ENCODE measurements around the gene PTPRA. TPM values are rescaled to one million over a fixed set of nuclear protein-coding genes. Genes with fewer than 3 reads are reported as not detected.
"Not testable (repeated sequence)": the region's sequence is repeated elsewhere in the genome, so short reads cannot be mapped to it uniquely, and the experiment has no call there.

The PTPRA gene
- total and polyA plus RNA-seq, 2 donors (not counting 1 experiment from before 2014, with no cell fraction given) = 32.1 to 64.2 TPM

GRCh38 chr20:2826655-2827054 is 46.6 kb upstream of the PTPRA start:
- H3K27ac Mint-ChIP-seq = no peak overlapping the region
- ChIA-PET POLR2A (no interaction called here), CTCF (no interaction called here)
- no peak overlapping the region for H3K4me3 ChIP-seq (ENCODE audit: control extremely low read depth in 1 of 5, extremely low read depth in 1 of 5, insufficient read depth in 1 of 5, low read depth in 2 of 5, low read length in 4 of 5)
- H3K4me3 Mint-ChIP-seq = no peak overlapping the region
- H3K4me2 ChIP-seq (replicated peaks; ENCODE audit: low read depth, low read length, poor library complexity, severe bottlenecking) = no peak overlapping the region
- DNase-seq = no peak
- H3K9ac ChIP-seq (ENCODE audit: low read length) = no peak overlapping the region
- H3K9me3 ChIP-seq (ENCODE audit: control extremely low read depth in 1 of 3, control insufficient read depth in 2 of 3, insufficient read depth in 1 of 3, low read length in 2 of 3) = peaks cover 0 to 1% (median 0%) of the 10 kb centered on the region in 3 donors
- peaks cover 41% of the 10 kb centered on the region for H3K27me3 Mint-ChIP-seq
- intact Hi-C loops (cut with micrococcal nuclease) = no loop called here
- H3K9me3 Mint-ChIP-seq (ENCODE audit: insufficient read depth) = no peaks in the 10 kb centered on the region
- ATAC-seq (ENCODE audit: low read depth) = no peak
- TF ChIP-seq, protein P1, sequence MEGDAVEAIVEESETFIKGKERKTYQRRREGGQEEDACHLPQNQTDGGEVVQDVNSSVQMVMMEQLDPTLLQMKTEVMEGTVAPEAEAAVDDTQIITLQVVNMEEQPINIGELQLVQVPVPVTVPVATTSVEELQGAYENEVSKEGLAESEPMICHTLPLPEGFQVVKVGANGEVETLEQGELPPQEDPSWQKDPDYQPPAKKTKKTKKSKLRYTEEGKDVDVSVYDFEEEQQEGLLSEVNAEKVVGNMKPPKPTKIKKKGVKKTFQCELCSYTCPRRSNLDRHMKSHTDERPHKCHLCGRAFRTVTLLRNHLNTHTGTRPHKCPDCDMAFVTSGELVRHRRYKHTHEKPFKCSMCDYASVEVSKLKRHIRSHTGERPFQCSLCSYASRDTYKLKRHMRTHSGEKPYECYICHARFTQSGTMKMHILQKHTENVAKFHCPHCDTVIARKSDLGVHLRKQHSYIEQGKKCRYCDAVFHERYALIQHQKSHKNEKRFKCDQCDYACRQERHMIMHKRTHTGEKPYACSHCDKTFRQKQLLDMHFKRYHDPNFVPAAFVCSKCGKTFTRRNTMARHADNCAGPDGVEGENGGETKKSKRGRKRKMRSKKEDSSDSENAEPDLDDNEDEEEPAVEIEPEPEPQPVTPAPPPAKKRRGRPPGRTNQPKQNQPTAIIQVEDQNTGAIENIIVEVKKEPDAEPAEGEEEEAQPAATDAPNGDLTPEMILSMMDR (IDR thresholded peaks at IDR 0.05) = no peak
- no peak for TF ChIP-seq EZH2 (IDR thresholded peaks at IDR 0.05; ENCODE audit: borderline replicate concordance, insufficient read depth, low read depth, low read length, poor library complexity, severe bottlenecking)
- H4K20me1 ChIP-seq (ENCODE audit: control insufficient read depth, insufficient read depth, low read length, poor library complexity, severe bottlenecking) = no peaks in the 10 kb centered on the region
- peaks cover 0 to 4% of the 10 kb centered on the region in 2 donors for H3K4me1 ChIP-seq (ENCODE audit: control insufficient read depth in 2 of 2, insufficient read depth in 2 of 2, low read length in 2 of 2)
- H3K36me3 ChIP-seq (replicated peaks in 1 of 2; ENCODE audit: control extremely low read depth in 1 of 2, control insufficient read depth in 1 of 2, extremely low read depth in 1 of 2, insufficient read depth in 2 of 2, low read length in 1 of 2) = no peaks in the 10 kb centered on the region
- H3K27me3 ChIP-seq (replicated peaks in 1 of 4; ENCODE audit: control extremely low read depth in 1 of 4, control insufficient read depth in 3 of 4, insufficient read depth in 4 of 4, low read length in 3 of 4) = peaks cover 0 to 15% (median 9%) of the 10 kb centered on the region in 4 experiments
- H3K79me2 ChIP-seq (ENCODE audit: control insufficient read depth, insufficient read depth, low read length) = no peaks in the 10 kb centered on the region
- H3K27ac ChIP-seq (ENCODE audit: low read length in 2 of 2) = no peak overlapping the region
- H3K4me1 Mint-ChIP-seq = peaks cover 7% of the 10 kb centered on the region
- no CpG with 5 or more reads among the region's 4 CpGs for WGBS (ENCODE audit: insufficient coverage)
- no peak overlapping the region for H2AFZ ChIP-seq (ENCODE audit: insufficient read depth, low read depth, low read length, poor library complexity, severe bottlenecking)

- no peaks in the 10 kb centered on the region for H3K79me2 ChIP-seq (ENCODE audit: control insufficient read depth, insufficient read depth, low read length)
- ChIA-PET POLR2A (no interaction called here), CTCF (no interaction called here)
- DNase-seq (no peak), ATAC-seq (ENCODE audit: low read depth) (no peak)
- no peak overlapping the region for H3K27ac Mint-ChIP-seq
- no peak overlapping the region for H3K4me3 Mint-ChIP-seq
- H3K36me3 ChIP-seq (replicated peaks in 1 of 2; ENCODE audit: control extremely low read depth in 1 of 2, control insufficient read depth in 1 of 2, extremely low read depth in 1 of 2, insufficient read depth in 2 of 2, low read length in 1 of 2) = no peaks in the 10 kb centered on the region
- no peak overlapping the region for H3K4me3 ChIP-seq (ENCODE audit: control extremely low read depth in 1 of 5, extremely low read depth in 1 of 5, insufficient read depth in 1 of 5, low read depth in 2 of 5, low read length in 4 of 5)
- no peak overlapping the region for H3K9ac ChIP-seq (ENCODE audit: low read length)
- H3K4me1 ChIP-seq (ENCODE audit: control insufficient read depth in 2 of 2, insufficient read depth in 2 of 2, low read length in 2 of 2) = peaks cover 0 to 4% of the 10 kb centered on the region in 2 donors
- no peaks in the 10 kb centered on the region for H4K20me1 ChIP-seq (ENCODE audit: control insufficient read depth, insufficient read depth, low read length, poor library complexity, severe bottlenecking)
- no peak overlapping the region for H2AFZ ChIP-seq (ENCODE audit: insufficient read depth, low read depth, low read length, poor library complexity, severe bottlenecking)
- no peak for TF ChIP-seq EZH2 (IDR thresholded peaks at IDR 0.05; ENCODE audit: borderline replicate concordance, insufficient read depth, low read depth, low read length, poor library complexity, severe bottlenecking)
- TF ChIP-seq, protein P1 (IDR thresholded peaks at IDR 0.05) = no peak
- peaks cover 0 to 1% (median 0%) of the 10 kb centered on the region in 3 donors for H3K9me3 ChIP-seq (ENCODE audit: control extremely low read depth in 1 of 3, control insufficient read depth in 2 of 3, insufficient read depth in 1 of 3, low read length in 2 of 3)
- H3K4me2 ChIP-seq (replicated peaks; ENCODE audit: low read depth, low read length, poor library complexity, severe bottlenecking) = no peak overlapping the region
- H3K9me3 Mint-ChIP-seq (ENCODE audit: insufficient read depth) = no peaks in the 10 kb centered on the region
- intact Hi-C loops (cut with micrococcal nuclease) = no loop called here
- 33% methylated on average over 1 of the region's 6 CpGs for WGBS (ENCODE audit: insufficient coverage)
- peaks cover 37% of the 10 kb centered on the region for H3K27me3 Mint-ChIP-seq
- H3K4me1 Mint-ChIP-seq = peaks cover 6% of the 10 kb centered on the region
- H3K27me3 ChIP-seq (replicated peaks in 1 of 4; ENCODE audit: control extremely low read depth in 1 of 4, control insufficient read depth in 3 of 4, insufficient read depth in 4 of 4, low read length in 3 of 4) = peaks cover 0 to 14% (median 4%) of the 10 kb centered on the region in 4 experiments
- no peak overlapping the region for H3K27ac ChIP-seq (ENCODE audit: low read length in 2 of 2)
Measured at GRCh38 chr20:2829376-2829775, 43.9 kb upstream of the PTPRA start.

GRCh38 chr20:2831206-2831605 is 42.1 kb upstream of the PTPRA start:
- POLR2A ChIA-PET = interaction anchor here (0.7 kb wide), 1 partner anchor 706 kb away, joined by 6 read pairs; no protein-coding TSS in a partner anchor
- WGBS (ENCODE audit: insufficient coverage) = 100% methylated on average over 1 of the region's 7 CpGs
- H2AFZ ChIP-seq (ENCODE audit: insufficient read depth, low read depth, low read length, poor library complexity, severe bottlenecking); H3K79me2 ChIP-seq (ENCODE audit: control insufficient read depth, insufficient read depth, low read length); H3K9me3 Mint-ChIP-seq (ENCODE audit: insufficient read depth); DNase-seq; H3K27me3 ChIP-seq (replicated peaks in 1 of 4; ENCODE audit: control extremely low read depth in 1 of 4, control insufficient read depth in 3 of 4, insufficient read depth in 4 of 4, low read length in 3 of 4); CTCF ChIA-PET; H3K4me3 ChIP-seq (ENCODE audit: control extremely low read depth in 1 of 5, extremely low read depth in 1 of 5, insufficient read depth in 1 of 5, low read depth in 2 of 5, low read length in 4 of 5); H3K4me1 ChIP-seq (ENCODE audit: control insufficient read depth in 2 of 2, insufficient read depth in 2 of 2, low read length in 2 of 2); H4K20me1 ChIP-seq (ENCODE audit: control insufficient read depth, insufficient read depth, low read length, poor library complexity, severe bottlenecking); H3K9me3 ChIP-seq (ENCODE audit: control extremely low read depth in 1 of 3, control insufficient read depth in 2 of 3, insufficient read depth in 1 of 3, low read length in 2 of 3); H3K36me3 ChIP-seq (replicated peaks in 1 of 2; ENCODE audit: control extremely low read depth in 1 of 2, control insufficient read depth in 1 of 2, extremely low read depth in 1 of 2, insufficient read depth in 2 of 2, low read length in 1 of 2); H3K4me3 Mint-ChIP-seq; intact Hi-C loops (cut with micrococcal nuclease); H3K27ac Mint-ChIP-seq; ATAC-seq (ENCODE audit: low read depth); H3K27ac ChIP-seq (ENCODE audit: low read length in 2 of 2); H3K4me1 Mint-ChIP-seq; H3K9ac ChIP-seq (ENCODE audit: low read length); H3K4me2 ChIP-seq (replicated peaks; ENCODE audit: low read depth, low read length, poor library complexity, severe bottlenecking): not testable (repeated sequence)
- H3K27me3 Mint-ChIP-seq = peaks cover 31% of the 10 kb centered on the region
